Kidney (tissue), 14 donors: ENCODE results near the gene MUC3A. TPM values are rescaled to one million over a fixed set of nuclear protein-coding genes. Genes with fewer than 3 reads are reported as not detected.

Source experiments
- DNase-seq, 5 donors: peaks; one replicate each; pipeline ENCODE4 v3.0.0-alpha.2; 2013 to 2020
- FAIRE-seq: peaks from 2 replicates; lab custom pipeline; 2012; peaks lifted over from hg19 to GRCh38; lab: Jason Lieb, UNC
- H3K27ac ChIP-seq, 2 donors: one replicate each; pipeline ENCODE4 v1.7.0; 2013; ENCODE audit warnings: low read depth in 2 of 2, low read length in 2 of 2, inconsistent platforms in 1 of 2
- H3K27me3 ChIP-seq: one replicate; pipeline ENCODE4 v1.7.1; 2013; ENCODE audit warnings: low read length, inconsistent platforms; ENCODE audit not compliant: control insufficient read depth, insufficient read depth
- H3K36me3 ChIP-seq, 3 donors: one replicate each; pipeline versions ENCODE4 v1.7.0 to v1.7.1; 2013; ENCODE audit warnings: low read length in 3 of 3, control low read depth in 1 of 3, inconsistent platforms in 1 of 3; ENCODE audit not compliant: insufficient read depth in 3 of 3, control insufficient read depth in 2 of 3
- H3K4me1 ChIP-seq, 3 donors: one replicate each; pipeline versions ENCODE4 v1.7.0 to v1.7.1; 2013; ENCODE audit warnings: low read length in 3 of 3, inconsistent platforms in 1 of 3, low read depth in 1 of 3; ENCODE audit not compliant: control insufficient read depth in 2 of 3, insufficient read depth in 2 of 3
- H3K4me3 ChIP-seq, 3 donors: one replicate each; pipeline versions ENCODE4 v1.7.0 to v1.8.1; 2013; ENCODE audit warnings: low read length in 3 of 3, control low read depth in 1 of 3, inconsistent platforms in 1 of 3
- H3K9ac ChIP-seq, 3 donors: one replicate each; pipeline versions ENCODE4 v1.7.0 to v1.7.1; 2013; ENCODE audit warnings: low read length in 3 of 3, control low read depth in 1 of 3, inconsistent platforms in 1 of 3
- H3K9me3 ChIP-seq, 3 donors: one replicate each; pipeline versions ENCODE4 v1.7.0 to v1.7.1; 2013; ENCODE audit warnings: low read length in 3 of 3, control low read depth in 1 of 3, inconsistent platforms in 1 of 3; ENCODE audit not compliant: control insufficient read depth in 2 of 3, insufficient read depth in 1 of 3
- intact Hi-C: fragments of 100-400 bp; cut with DNase I; formaldehyde crosslinking; loops from one replicate; pipeline ENCODE4 v1.11.1; 2022
- polyA plus RNA-seq: library from polyadenylated mRNA; stranded (reverse); fragments of 350-450 nt; fragmentation: Illumina TruSeq; extraction: RNeasy Lipid Tissue Mini Kit (QIAGEN cat#74804); gene quantifications from one replicate; pipeline ENCODE4 v1.2.3, GENCODE V29; 2014; ENCODE audit warnings: low read depth, low replicate concordance; ENCODE audit not compliant: insufficient read depth
- total RNA-seq: library from RNA; stranded (reverse); fragmentation: NEBNext Ultra II Directional; extraction: Animal tissue kit (Norgen Biotek cat#: 25700); gene quantifications from one replicate; pipeline ENCODE4 v1.2.1, GENCODE V29; 2021
- TF ChIP-seq, protein P1 (sequence below): IDR thresholded peaks from 3 replicates; pipeline ENCODE4 v1.5.1; 2012; ENCODE audit warnings: mild to moderate bottlenecking, moderate library complexity, borderline replicate concordance; ENCODE audit not compliant: insufficient read depth; ENCODE audit errors: extremely low read depth
- donor health status: control.
- donor health status: control.
- donor health status: control.
- donor health status: control.
- donor health status: control.
- donor health status: DM: yes; HTN: yes; CAD: no.
- donor health status: Normal renal cell carcinoma (clear cell type).

Gene MUC3A
- total and polyA plus RNA-seq, 2 donors from 2014 or later: 0.65 to 39.1 TPM

- TF ChIP-seq, protein P1, sequence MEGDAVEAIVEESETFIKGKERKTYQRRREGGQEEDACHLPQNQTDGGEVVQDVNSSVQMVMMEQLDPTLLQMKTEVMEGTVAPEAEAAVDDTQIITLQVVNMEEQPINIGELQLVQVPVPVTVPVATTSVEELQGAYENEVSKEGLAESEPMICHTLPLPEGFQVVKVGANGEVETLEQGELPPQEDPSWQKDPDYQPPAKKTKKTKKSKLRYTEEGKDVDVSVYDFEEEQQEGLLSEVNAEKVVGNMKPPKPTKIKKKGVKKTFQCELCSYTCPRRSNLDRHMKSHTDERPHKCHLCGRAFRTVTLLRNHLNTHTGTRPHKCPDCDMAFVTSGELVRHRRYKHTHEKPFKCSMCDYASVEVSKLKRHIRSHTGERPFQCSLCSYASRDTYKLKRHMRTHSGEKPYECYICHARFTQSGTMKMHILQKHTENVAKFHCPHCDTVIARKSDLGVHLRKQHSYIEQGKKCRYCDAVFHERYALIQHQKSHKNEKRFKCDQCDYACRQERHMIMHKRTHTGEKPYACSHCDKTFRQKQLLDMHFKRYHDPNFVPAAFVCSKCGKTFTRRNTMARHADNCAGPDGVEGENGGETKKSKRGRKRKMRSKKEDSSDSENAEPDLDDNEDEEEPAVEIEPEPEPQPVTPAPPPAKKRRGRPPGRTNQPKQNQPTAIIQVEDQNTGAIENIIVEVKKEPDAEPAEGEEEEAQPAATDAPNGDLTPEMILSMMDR: peak; percentile 79
- Histone ChIP-seq H3K27me3 (peaks cover 32% of the 10 kb centered on the region), H3K4me1 (peaks cover 0 to 6% (median 0%) of the 10 kb centered on the region in 3 donors), H3K9me3 (no peaks in the 10 kb centered on the region), H3K36me3 (no peaks in the 10 kb centered on the region), H3K27ac (no peak overlapping the region), H3K9ac (no peak overlapping the region), H3K4me3 (peak overlapping the region in 1 of 3 donors; percentile 11)
- FAIRE-seq (no peak), DNase-seq (peak; percentile 89 to 93 (median 91))
- intact Hi-C loops: no loop called here
Observed at GRCh38 chr7:100965723-100966541, 16.6 kb downstream of the MUC3A start.

DNA sequence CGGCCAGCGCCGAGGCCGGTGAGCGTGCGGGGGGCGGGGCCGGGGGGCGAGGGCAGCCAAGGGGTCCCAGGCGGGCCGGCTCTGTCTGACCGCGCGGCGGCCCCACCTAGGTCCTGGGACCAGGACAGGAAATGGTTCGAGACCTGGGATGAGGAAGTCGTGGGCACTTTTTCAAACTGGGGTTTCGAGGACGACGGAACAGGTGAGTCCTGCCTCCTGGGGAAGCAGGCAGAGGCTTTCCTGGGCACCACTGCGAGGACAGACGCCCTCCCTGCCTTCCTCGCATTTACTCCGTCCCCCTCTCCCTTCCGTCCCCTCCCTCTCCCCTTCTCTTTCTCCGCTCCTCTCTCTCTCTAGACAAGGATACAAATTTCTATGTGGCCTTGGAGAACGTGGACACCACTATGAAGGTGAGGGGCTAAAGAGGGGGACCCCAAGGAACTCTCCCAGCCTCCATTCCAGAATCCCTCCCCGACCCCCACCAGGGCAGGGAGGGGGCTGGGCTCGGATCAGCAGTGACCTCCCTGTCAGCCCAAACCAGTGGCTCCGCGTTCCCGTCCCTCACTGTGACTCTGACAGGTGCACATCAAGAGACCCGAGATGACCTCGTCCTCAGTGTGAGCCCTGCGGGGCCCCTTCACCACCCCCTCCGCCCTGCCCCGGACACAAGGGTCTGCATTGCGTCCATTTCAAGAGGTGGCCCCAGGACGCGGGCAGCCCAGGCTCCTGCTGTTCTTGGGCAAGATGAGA lies 17.4 kb downstream of the MUC3A start:
- no peak overlapping the region for H3K9ac ChIP-seq
- H3K4me1 ChIP-seq: peaks cover 0 to 6% (median 0%) of the 10 kb centered on the region in 3 donors
- FAIRE-seq (no peak), DNase-seq (peak in 2 of 5 donors; percentile 58 to 84)
- peaks cover 32% of the 10 kb centered on the region for H3K27me3 ChIP-seq
- TF ChIP-seq, protein P1: no peak
- H3K36me3 ChIP-seq: no peaks in the 10 kb centered on the region
- no peaks in the 10 kb centered on the region for H3K9me3 ChIP-seq
- no peak overlapping the region for H3K27ac ChIP-seq
- H3K4me3 ChIP-seq: no peak overlapping the region
- intact Hi-C loops: no loop called here

GRCh38 chr7:100967292-100967863 lies 18.0 kb downstream of the MUC3A start:
- Histone ChIP-seq H3K36me3 (no peaks in the 10 kb centered on the region), H3K27ac (no peak overlapping the region), H3K9me3 (no peaks in the 10 kb centered on the region), H3K9ac (no peak overlapping the region), H3K4me3 (no peak overlapping the region), H3K4me1 (peaks cover 0 to 6% (median 0%) of the 10 kb centered on the region in 3 donors), H3K27me3 (peaks cover 32% of the 10 kb centered on the region)
- FAIRE-seq: no peak
- TF ChIP-seq, protein P1: no peak
- no peak for DNase-seq
- intact Hi-C loops: no loop called here
